Breast epithelium (tissue), 4 donors: ENCODE measurements around the gene AFF4. TPM values are rescaled to one million over a fixed set of nuclear protein-coding genes. Genes with fewer than 3 reads are reported as not detected.

Source experiments
- DNase-seq, 2 donors: peaks; one replicate each; pipeline ENCODE4 v3.0.0-alpha.2; 2019; ENCODE audit warnings: low spot score in 2 of 2
- H3K27ac ChIP-seq, 2 donors: fragments of 200-600 bp; sonication (generic) in 1 of 2; one replicate each; pipeline ENCODE4 v1.5.1; 2016 to 2019; ENCODE audit warnings: mild to moderate bottlenecking in 1 of 2
- H3K27me3 ChIP-seq, 2 donors: fragments of 200-600 bp; sonication (generic) in 1 of 2; one replicate each; pipeline versions ENCODE4 v1.5.1 to v1.6.0; 2017 to 2019; ENCODE audit warnings: control low read depth in 1 of 2, mild to moderate bottlenecking in 1 of 2
- H3K36me3 ChIP-seq: fragments of 200-600 bp; one replicate; pipeline ENCODE4 v1.5.1; 2019
- H3K4me1 ChIP-seq, 2 donors: fragments of 200-600 bp; sonication (generic); one replicate each; pipeline ENCODE4 v1.5.1; 2016 to 2019; ENCODE audit warnings: control low read depth in 1 of 2
- H3K4me3 ChIP-seq, 3 donors: fragments of 200-600 bp; sonication (generic); 1 replicate in 2 of 3; 2 replicates in 1 of 3; pipeline ENCODE4 v1.5.1; 2016 to 2019; ENCODE audit warnings: mild to moderate bottlenecking in 3 of 3, moderate library complexity in 2 of 3
- H3K9me3 ChIP-seq, 2 donors: fragments of 200-600 bp; sonication (generic) in 1 of 2; one replicate each; pipeline ENCODE4 v1.5.1; 2016 to 2019; ENCODE audit warnings: control low read depth in 1 of 2
- CTCF ChIP-seq, 3 donors: fragments of 450-650 bp; IDR thresholded peaks; one replicate each; pipeline ENCODE4 v1.5.1; 2016 to 2017; ENCODE audit warnings: antibody characterized with exemption in 3 of 3, mild to moderate bottlenecking in 3 of 3, moderate library complexity in 3 of 3
- POLR2A ChIP-seq: fragments of 450-650 bp; IDR thresholded peaks from one replicate; pipeline ENCODE4 v1.6.1; 2016; ENCODE audit warnings: antibody characterized with exemption, mild to moderate bottlenecking, moderate library complexity
- POLR2AphosphoS5 ChIP-seq, 3 donors: sonication (generic); formaldehyde crosslinking; IDR thresholded peaks; one replicate each; pipeline ENCODE4 v1.6.1; 2017; ENCODE audit warnings: antibody characterized with exemption in 3 of 3
- intact Hi-C: fragments of 100-400 bp; cut with DNase I; formaldehyde crosslinking; loops from one replicate; pipeline ENCODE4 v1.15.1; 2023; ENCODE audit warnings: low total_unique reads
- total RNA-seq, 3 donors: library from RNA; depleted of rRNA; stranded (reverse); fragments of >200 nt; gene quantifications; one replicate each; pipeline ENCODE4 v1.1.0, GENCODE V29; 2016

Gene AFF4
- total RNA-seq, 3 donors from 2014 or later, result 70.2 to 108 (median 75.4) TPM

GRCh38 chr5:132909702-132910101 is 53.7 kb downstream of the AFF4 start:
- no peaks in the 10 kb centered on the region for H3K36me3 ChIP-seq
- intact Hi-C loops, result no loop called here
- H3K27ac ChIP-seq, result no peak overlapping the region
- no peaks in the 10 kb centered on the region for H3K4me1 ChIP-seq
- no peak overlapping the region for H3K4me3 ChIP-seq
- H3K27me3 ChIP-seq, result no peaks in the 10 kb centered on the region
- DNase-seq, result no peak
- TF ChIP-seq CTCF (IDR thresholded peaks at IDR 0.05) (no peak), POLR2A (no peak), POLR2AphosphoS5 (IDR thresholded peaks at IDR 0.05) (no peak)
- no peaks in the 10 kb centered on the region for H3K9me3 ChIP-seq

DNA sequence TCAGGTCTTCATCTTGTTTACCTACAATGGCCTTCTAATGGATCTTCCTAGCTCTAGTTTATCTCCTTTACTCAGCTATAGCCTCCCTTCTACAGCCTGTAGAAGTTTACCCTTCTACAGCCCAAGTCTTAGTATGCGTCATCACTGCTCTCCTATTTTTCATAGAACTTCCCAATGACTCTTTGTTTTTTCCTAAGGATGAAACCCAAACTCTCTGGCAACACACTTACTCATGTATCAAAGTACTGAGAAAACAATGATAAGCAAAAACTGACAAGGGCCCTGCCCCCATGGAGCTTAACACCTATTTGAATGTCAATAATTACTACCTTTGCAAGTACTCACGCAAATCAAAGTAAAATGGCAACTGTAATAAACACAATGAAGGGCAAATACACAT is 56.3 kb downstream of the AFF4 start:
- Histone ChIP-seq H3K4me1 (no peaks in the 10 kb centered on the region), H3K4me3 (no peak overlapping the region), H3K27ac (no peak overlapping the region), H3K36me3 (no peaks in the 10 kb centered on the region), H3K27me3 (no peaks in the 10 kb centered on the region), H3K9me3 (no peaks in the 10 kb centered on the region)
- TF ChIP-seq POLR2AphosphoS5 (IDR thresholded peaks at IDR 0.05) (no peak), CTCF (IDR thresholded peaks at IDR 0.05) (no peak), POLR2A (no peak)
- DNase-seq, result no peak
- intact Hi-C loops, result no loop called here

GRCh38 chr5:132905938-132906337 is 57.5 kb downstream of the AFF4 start:
- H3K27me3 ChIP-seq, result no peaks in the 10 kb centered on the region
- H3K36me3 ChIP-seq, result no peaks in the 10 kb centered on the region
- intact Hi-C loops, result no loop called here
- TF ChIP-seq CTCF (IDR thresholded peaks at IDR 0.05) (peak; percentile 18 to 41 (median 32)), POLR2AphosphoS5 (IDR thresholded peaks at IDR 0.05) (no peak)
- no peak for DNase-seq
- no peak overlapping the region for H3K27ac ChIP-seq
- H3K4me1 ChIP-seq, result no peaks in the 10 kb centered on the region
- H3K4me3 ChIP-seq, result no peak overlapping the region
- no peaks in the 10 kb centered on the region for H3K9me3 ChIP-seq

GRCh38 chr5:132901730-132902129 is 61.7 kb downstream of the AFF4 start:
- Histone ChIP-seq H3K36me3 (no peaks in the 10 kb centered on the region), H3K27me3 (no peaks in the 10 kb centered on the region), H3K27ac (no peak overlapping the region), H3K9me3 (no peaks in the 10 kb centered on the region), H3K4me1 (no peaks in the 10 kb centered on the region), H3K4me3 (no peak overlapping the region)
- TF ChIP-seq CTCF (IDR thresholded peaks at IDR 0.05) (no peak), POLR2AphosphoS5 (IDR thresholded peaks at IDR 0.05) (no peak), POLR2A (no peak)
- intact Hi-C loops, result no loop called here
- no peak for DNase-seq

- TF ChIP-seq POLR2AphosphoS5 (IDR thresholded peaks at IDR 0.05), result no peak
- no peak for TF ChIP-seq CTCF (IDR thresholded peaks at IDR 0.05)
- no peak for TF ChIP-seq POLR2A
- H3K36me3 ChIP-seq, result no peaks in the 10 kb centered on the region
- H3K9me3 ChIP-seq, result no peaks in the 10 kb centered on the region
- H3K27me3 ChIP-seq, result no peaks in the 10 kb centered on the region
- no peaks in the 10 kb centered on the region for H3K4me1 ChIP-seq
- no peak overlapping the region for H3K27ac ChIP-seq
- no peak for DNase-seq
- no peak overlapping the region for H3K4me3 ChIP-seq
- intact Hi-C loops, result no loop called here
These were observed 62.4 kb downstream of the AFF4 start for GRCh38 chr5:132901036-132901435.
